ENCODE results near the gene PDGFB.
A peak's percentile ranks its signal among the peaks of the same experiment; 100 is the strongest.
"Not testable (repeated sequence)": the region's sequence is repeated elsewhere in the genome, so short reads cannot be mapped to it uniquely, and the experiment has no call there.

Gene PDGFB

DNA sequence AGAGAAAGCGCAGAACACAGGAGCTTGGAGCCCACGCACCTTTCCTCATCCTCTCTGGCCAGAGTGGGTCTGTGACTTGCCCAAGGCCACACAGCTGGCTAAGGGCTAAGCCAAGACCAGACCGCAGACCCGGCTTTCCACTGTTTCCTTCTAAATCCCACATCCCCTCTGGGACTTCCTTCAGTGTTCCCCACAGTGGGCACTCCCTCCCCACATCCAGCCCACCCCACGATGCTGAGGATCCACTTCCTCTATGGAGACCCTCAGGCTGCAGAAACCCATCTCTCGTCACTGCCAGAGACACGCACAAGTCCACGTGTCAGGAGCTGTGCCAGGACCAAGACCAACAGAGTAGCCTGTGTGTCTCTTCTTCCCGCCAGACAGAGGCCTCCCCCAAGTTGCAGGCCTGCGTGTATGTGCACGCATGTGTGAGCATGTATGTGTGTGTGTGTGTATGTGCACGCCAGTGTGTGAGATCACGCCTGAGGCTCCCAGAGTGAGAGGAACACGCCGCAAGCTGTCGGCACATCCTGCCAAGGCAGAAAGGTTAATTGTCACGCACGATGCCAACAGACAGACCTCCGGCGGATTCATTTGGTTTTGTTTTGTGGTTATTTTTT is 21.6 kb downstream of the PDGFB start:
- no peak for DNase-seq

DNA sequence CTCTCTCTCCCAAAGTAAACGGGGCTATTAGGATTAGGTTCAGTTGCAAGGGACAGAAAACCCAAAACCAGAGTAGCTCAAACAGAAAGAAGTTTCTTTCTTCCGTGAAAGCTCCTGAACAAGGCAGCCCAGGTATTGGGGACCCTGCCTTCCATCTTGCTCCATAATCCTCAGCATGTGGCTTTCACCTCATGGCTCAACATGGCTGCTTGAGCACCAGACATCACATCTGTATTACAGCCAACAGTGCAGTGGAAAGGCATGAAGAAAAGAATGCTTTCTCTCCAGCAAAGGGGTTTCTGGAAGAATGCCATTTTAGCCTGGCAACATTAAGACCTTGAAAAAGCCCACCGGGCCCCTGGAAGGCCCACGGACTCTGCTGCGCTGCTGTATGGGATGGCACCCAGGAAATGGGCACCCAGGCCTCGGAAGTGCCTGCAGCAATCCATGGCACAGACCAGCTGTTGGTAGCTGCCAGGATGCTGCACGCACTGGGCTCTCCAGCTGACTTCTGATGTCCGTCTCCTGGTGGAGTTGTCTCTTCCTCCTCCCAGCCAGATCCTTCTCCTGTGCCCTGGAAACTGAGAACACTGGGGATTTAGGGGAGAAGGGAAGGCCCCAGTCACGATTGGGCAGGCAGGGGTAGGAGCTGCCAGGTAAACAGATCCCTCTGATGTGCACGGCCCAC is 22.6 kb downstream of the PDGFB start:
- DNase-seq = no peak

DNA sequence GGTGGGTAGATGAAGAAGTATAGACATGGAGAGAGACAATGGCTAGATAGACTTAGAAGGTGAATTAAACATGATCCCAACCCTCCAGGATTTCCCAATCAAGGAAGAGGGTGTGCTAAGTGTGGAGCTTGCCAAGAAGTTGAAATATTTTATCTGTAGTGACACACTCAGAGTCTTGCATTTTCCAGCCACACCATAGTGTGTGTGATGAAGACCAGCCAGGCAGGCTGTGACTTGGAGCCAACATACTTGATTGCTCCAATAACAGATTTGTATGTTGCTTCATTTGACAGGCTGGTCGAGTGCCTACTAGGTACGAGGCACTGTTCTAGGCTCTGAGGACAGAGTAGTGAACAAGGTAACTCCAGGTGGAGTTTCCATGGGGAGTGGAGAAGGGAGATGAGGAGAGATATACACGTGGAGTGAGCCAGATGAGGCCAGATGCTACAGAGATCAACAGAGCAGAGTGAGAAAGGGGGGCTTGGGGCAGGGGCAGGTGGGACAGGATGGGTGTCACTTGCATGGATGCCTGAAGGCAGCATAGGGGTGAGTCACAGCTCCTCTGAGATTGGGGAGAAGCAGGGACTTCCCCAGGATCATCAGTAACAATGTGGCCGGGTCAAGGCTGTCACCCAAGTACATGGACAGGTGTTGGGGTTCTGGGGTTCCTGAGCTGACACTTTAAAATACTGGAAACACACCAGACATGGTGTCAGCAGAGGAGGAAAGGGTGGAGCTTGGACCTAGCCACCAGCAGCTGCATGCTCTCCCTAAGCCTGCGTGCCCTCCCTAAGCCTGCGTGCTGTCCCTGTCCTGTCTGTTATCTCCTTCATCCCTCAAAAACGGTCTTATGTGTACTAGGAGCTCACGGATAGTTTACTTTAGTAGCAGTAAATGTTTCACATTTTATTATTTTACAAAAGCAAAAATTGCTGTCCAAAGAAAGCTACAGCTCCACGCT is 23.6 kb downstream of the PDGFB start:
- no peak for DNase-seq

DNA sequence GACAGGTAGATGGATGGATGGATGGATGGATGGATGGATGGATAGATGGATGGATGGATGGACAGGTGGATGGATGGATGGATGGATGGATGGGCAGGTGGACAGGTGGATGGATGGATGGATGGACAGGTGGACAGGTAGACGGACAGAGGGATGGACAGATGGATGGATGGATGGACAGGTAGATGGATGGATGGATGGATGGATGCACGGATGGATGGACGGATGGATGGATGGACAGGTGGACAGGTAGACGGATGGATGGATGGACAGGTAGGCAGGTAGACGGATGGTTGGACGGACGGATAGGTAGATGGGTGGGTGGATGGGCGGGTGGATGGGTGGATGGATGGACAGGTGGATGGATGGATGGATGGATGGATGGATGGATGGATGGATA is 24.3 kb downstream of the PDGFB start:
- DNase-seq = no peak

DNA sequence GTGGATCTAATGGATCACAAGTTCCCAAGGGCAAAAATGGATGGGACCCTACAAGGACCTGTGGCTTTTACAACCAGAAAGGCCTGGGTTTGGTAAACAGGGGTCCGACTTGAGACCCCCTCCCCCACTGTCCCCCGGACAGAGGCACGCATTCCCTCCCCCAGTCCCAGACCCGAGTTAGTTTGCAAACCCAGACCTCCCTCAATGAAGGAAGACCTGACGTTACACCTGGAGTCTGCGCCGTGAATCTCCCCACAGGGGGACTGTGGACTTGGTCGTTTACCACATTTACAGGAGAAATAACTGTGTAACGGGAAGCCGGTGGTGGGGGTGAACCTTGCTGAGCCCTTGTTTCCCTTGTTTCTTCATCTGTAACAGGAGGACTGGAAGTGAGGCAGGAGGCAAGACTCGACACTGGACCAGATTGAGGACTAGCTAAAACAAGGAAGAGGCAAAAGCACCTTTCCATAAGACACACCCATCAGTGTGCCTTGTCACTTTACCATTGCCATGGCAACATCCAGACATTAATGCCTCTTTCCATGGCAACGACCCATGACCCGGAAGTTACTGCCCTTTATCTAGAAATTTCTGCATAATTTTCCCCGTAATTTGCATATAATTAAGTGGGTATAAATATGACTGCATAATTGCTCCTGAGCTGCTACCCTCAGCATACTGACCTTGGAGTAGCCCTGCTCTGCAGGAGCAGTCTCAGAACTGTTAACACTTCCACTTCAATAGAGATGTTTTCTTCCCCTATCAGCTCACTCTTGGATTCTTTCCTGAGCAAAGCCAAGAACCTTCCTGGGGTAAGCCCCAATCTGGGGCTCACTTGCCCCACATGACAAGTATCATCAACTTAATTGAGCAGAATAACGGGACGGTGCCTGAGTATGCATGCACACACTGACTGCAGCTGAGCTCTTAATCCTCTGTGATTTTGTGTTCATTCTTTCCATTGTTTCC is 25.4 kb downstream of the PDGFB start:
- no peak for DNase-seq

DNA sequence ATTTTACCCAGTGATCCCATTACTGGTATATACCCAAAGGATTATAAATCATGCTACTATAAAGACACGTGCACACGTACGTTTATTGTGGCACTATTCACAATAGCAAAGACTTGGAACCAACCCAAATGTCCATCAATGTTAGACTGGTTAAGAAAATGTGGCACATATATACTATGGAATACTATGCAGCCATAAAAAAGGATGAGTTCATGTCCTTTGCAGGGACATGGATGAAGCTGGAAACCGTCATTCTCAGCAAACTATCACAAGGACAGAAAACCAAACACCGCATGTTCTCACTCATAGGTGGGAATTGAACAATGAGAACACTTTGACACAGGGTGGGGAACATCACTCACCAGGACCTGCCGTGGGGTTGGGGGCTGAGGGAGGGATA is 26.4 kb downstream of the PDGFB start:
- DNase-seq = not testable (repeated sequence)

DNA sequence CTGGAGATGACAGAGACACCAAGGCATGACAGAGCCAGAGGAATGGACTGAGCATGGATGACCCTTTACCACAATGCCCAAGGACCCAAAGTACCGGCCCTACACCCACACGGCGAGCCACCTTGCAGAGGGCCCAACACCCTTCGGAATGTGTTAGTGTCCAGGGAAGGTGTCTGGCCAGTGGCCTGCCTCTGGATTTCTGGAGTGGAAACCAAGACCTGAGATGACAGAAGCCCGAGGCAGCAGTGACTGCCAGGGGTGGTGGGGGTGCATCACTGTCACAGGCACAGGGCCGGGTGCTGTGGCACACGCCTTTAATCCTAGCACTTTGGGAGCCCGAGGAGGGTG is 28.7 kb downstream of the PDGFB start:
- DNase-seq = no peak

DNA sequence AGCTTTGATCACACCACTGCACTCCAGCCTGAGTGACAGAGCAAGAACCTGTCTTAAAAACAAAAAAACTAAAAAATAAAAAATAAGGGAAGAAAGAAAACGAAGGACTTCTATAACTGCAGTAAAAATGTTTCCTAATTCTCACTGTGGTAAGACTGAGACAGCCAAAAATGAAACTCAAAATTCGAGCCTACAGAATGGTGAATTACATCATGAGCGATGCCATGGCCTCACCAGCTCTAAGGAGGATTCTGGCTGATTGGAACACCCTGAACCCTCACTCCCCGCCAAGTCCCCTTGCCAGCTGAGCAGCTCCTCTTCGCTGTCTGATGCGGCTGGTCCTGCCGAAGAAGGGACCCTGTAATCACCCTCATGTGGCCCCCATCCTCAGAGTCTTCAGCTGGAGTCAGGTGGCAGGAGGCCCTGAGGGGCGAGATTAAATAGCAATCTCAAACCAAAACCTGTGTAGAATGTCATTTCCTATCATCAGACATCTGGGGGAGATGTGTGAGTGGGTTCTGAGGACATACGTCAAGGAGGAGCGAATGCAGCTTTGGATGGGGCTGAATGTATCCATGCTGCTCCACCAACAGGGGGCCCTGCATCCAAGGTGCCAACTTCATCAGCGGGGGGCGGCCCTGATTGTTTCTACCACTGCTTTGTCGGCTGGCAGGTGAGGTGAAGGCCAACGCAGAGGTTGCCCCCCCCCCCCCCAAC is 29.2 kb downstream of the PDGFB start:
- peak; percentile 46 for DNase-seq

DNA sequence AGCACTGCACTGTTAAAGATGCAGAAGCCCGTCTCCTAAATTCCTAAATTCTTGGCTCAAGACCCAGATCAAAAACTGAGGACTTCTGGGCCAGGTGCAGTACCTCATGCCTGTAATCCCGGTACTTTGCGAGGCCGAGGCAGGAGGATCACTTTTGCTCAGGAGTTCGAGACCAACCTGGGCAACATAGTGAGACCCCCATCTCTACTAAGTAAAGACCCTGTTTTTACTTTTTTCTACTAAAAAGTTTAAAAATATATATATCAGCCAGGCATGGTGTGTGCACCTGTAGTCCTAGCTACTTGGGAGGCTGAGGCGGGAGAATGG is 29.7 kb downstream of the PDGFB start:
- no peak for DNase-seq

DNA sequence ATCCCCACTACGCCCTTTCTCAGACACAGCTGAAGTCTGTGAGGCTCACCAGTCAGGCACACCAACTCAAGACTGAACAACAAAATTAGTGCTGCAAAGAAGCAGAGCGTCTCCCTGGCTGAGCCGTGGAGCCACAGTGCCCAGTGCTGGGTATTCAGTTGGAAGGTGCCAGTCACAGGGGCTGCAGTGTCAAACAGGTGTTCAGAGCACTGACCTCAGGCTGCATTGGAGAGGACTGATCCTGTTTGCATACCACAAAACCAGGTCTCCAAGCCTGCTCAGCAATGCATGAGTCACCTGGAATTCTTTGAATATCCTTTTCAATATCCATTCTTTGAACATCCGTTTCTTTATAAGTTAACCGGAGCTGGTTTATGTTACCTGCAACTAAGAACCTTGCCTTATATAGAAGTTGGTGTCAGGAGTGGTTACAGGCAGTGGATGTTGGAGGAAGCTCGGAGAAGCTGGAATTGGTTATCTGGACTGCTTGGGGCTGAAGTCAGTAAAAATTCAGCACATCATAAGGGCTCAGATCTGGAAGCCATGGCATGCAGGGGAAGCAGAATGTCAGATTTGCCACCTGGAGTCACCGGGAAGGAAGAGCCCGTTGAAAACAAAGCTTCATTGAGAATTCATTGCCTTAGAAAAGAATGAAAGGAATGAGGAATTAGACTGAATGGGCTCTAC is 30.3 kb downstream of the PDGFB start:
- no peak for DNase-seq

DNA sequence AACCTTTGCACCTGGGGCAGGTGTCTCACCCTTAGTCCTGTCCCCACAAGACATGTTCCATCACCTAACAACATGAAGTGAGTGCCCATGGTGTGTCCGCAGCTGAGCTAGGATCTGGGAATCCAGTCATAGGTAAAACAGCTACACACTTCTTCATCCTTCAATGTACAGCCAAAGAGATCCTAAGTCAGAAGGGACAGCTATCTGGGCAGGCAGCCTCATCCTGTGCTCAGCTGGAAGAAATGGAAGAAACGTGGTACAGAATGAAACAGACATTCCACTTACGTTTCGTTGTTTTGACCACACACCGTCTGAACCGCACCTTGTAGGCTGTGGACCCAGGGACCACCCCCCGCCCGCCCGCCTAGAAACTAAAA is 30.8 kb downstream of the PDGFB start:
- no peak for DNase-seq

DNA sequence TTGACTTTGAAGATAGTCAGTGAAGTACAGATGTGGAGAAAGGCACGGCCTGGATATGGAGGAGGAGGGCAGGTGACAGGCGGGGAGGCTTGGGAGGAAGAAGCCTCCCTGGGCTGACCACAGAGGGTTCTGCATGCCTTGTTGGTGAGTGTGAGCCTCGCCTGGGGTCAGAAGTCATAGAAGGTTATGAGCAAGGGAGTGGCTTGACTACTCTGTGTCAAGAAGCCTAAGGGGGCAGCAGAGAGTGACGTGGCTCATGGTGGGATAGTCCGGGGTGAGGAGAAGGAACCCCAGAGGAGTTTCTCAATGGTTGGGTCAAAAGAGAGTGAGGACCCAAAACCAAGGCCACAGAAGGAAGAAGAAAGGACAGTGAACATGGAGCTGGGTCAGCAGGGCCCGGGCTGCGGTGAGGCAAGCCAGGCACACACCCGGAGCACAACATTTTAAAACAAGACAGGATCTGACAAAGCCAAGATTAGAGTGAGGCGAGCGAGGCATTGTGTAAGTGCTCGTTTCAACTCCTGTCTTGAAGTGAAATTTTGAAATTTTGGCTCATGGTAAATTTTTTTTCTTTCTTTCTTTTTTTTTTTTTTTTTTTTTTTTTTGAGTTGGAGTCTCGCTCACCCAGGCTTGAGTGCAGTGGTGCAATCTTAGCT is 31.9 kb downstream of the PDGFB start:
- DNase-seq = no peak

DNA sequence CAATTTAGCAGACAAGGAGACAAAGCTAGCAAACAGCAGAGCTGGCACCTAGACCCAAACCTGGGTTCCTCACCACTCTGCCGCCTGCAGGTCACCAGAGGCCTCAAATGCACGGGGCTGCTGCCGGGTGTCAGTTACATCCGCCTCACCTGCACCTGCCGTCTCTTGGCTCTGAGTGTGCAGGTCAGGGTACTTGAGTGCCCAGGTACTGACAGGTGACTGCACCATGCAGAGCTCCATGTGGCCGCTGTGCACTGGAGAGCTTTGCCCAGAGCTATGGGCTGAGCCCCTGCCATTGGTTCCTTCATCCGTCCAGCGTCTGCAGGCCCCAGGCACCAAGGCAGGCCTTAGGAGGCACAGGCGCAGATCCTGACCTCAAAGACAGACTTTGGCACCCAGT is 35.0 kb downstream of the PDGFB start:
- no peak for DNase-seq

DNA sequence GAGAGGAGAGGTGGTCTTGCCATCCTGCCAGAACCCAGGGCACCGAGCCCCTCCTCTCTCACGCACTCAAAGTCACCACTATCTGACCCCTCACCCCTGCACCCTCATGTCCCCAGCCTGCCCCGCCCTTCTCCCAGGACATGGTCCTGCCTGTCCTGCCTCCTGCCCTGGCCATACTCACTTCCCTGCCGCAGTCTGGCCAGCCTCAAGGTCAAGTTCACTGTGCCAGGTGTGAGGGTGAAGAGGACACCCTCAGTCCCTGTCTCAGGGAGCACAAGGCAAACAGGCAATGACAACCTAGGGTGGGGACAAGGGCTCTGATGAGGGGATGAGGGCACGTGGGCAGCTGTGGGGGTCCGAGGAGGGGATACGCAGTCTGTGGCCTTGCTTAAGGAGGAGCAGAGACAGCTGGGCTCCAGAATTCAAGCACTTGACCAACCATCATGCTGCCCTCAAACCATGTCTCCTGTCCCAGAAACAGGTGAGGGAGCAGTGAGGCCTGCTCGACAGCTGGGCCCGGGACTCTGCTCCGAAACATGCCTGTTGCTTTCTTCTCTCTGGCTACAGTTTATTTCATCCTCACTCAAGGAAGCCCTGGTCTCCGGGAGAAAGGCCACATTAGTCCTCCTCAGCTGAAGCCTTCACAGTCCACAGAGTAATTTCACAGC is 36.6 kb downstream of the PDGFB start:
- DNase-seq = no peak

DNA sequence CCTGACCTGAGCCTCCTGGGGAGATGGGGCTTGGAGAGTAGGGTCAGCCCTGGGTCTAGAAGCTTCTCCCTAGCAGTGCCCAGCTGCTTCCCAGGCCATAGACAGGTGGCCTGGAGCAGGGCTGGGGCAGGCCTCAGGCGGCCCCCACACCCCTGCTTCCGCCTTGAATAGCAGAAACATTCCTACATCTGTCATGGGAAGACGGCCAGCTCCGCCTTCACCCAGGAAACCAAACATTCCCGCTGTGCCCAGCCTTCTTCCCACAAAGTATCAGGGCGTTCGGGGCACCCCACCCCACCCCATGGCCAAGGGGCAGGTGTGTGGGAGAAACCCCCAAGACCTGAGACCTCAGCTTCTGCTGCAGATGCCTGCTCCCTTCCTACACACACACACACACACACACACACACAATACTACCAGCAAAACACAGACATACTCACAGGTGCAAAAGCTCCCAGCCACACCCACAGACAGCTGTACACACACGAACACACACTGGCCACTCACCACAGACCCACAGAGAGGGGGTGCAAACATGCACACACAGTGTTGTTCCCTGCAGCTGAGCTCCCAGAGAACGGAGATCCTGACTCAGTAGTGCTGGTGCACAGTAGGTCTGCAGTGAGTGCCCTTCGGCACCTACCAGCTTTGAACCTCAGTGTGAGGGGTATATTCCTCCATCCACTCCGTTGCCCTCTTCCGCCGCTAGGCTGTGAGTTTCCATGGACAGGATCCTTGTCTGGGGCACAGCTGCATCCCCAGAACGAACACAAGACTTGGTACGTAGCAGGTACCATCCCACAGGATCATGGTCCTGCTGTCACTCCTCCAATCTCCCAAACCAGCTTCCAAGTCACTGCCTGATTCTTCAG is 37.4 kb downstream of the PDGFB start:
- no peak for DNase-seq

DNA sequence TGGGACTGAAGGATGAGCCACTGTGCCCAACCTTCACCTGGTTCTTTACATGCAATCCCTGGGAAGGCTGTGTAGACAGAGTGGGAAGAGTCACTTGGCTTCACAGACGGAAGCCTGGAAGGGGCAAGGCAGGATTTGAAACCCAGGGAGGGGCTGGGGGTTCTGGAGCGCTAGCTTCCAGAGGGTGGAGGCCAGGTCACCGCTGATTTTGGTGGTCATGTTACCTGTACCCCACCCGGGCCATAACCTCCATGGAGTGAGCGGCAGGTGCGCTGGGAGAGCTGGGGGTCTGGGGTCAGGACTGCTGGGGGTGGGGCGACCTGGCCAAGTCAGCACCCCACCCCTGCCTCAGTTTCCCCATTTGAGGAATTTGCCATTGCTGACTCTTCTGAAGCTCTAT is 38.3 kb downstream of the PDGFB start:
- DNase-seq = no peak

DNA sequence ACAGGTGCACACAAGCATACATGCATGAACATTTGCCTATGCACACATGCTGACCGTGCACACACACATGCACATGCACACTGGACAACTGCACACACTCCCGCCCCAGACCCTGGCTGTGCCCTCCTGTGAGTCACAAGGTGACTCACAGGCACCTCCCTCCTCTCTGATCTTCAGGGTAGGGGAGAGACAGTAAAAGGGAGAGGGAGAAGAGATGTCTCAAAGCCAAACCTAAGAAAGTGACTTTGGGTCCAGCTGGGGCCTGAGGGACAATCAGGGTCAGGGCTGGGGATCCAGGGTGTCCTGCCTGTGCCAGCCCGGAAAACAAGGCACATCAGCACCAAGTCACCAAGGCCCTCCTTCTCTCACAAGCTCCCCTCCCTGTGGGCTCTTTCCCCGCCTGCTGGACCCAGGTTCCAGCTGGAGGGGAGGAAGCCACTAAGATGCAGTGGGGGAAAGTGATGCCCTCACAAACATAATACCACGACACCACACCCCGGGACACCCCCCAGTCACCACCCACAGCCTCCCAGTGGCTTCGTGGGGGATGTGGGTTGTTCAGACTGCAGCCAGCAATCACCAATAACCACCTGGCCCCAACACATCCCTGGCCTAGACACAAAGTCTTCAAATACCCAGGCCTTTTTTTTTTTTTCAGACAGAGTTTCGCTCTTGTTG is 39.3 kb downstream of the PDGFB start:
- no peak for DNase-seq

DNA sequence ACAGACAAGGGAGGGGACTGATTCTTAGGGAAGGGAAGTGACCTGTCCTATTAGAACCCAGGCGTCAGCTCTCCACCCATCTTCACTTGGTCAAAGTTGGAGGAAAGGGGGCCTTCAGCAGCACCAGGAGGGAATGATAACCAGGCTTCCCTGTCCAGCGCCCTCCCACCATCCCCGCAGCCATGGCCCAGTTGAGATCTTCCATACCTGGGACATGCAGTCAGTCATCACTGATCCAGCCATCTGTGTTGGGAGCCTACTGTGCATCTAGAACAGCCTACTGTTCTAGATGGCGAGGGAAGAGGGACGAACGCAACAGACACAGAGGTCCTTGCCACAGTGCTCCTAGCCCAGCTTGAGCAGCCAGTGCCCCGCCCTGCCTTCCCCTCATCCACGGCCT is 40.6 kb downstream of the PDGFB start:
- no peak for DNase-seq

DNA sequence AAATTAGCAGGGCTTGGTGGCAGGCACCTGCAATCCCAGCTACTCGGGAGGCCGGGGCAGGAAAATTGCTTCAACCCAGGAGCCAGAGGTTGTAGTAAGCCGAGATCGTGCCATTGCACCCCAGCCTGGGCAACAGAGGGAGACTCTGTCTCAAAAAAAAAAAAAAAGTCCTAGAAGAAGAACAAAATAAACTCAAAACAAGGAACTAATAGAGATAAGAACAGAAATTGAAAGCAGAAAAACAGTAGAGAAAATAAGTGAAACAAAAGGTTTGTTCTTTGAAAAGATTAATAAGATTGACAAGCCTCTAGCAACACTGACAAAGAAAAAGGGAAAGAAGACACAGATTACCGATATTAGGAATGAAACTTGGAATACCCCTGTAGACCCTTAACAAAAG is 47.2 kb downstream of the PDGFB start:
- no peak for DNase-seq

All from activated naive CD4-positive, alpha-beta T cell treated with anti-CD3 and anti-CD28 coated beads, Interleukin-2, amount 50 U/mL, for 16 hours (primary cell).